GM18868 (cell line): ENCODE data around the gene RIC1.
"Not testable (repeated sequence)": the region's sequence is repeated elsewhere in the genome, so short reads cannot be mapped to it uniquely, and the experiment has no call there.

Source experiments
- ATAC-seq: cut with Tn5 transposase; IDR thresholded peaks from one replicate; pipeline ENCODE4 v1.9.1; 2021; ENCODE audit warnings: mild to moderate bottlenecking, moderate library complexity; ENCODE audit not compliant: unreplicated experiment

RIC1 gene

DNA sequence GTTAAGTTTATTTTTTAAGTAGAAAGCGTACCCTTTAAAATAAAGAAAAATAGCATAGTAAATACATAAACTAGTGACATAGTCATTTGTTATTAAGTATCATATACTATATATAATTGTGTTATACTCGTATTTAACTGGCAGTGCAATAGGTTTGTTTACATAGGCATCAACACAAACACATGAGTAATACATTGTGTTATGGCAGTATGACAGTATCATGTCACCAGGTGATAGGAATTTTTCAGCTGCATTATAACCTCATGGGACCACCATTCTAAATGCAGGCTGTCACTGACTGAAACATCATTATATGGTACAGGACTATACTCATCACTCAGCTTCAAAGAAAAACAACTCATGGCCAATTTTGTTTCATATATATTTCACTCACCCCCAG, 8.4 kb upstream of the RIC1 start:
- no peak for ATAC-seq

DNA sequence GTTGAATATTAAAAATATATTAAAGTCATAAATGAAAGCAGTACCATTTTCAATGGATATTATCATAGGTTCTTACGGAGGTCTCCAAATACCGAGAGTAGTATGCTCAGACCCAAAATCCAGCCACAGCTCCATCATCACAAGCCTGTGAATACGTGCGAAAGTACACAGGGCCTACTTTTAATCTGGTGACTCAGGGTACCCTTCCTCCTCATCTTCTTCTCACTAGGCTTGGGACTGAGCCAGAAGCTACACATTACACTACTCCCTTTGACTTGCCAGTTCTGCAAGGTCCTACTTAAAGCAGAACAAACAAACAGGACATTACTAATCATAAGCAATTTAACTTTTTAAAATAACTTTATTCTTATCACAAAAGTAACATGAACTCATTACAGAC, 7.6 kb upstream of the RIC1 start:
- no peak for ATAC-seq

- ATAC-seq = no peak
These were observed 6.9 kb upstream of the RIC1 start for GRCh38 chr9:5622016-5622415.

- ATAC-seq = no peak
These were observed 4.3 kb upstream of the RIC1 start for GRCh38 chr9:5624655-5625054.

DNA sequence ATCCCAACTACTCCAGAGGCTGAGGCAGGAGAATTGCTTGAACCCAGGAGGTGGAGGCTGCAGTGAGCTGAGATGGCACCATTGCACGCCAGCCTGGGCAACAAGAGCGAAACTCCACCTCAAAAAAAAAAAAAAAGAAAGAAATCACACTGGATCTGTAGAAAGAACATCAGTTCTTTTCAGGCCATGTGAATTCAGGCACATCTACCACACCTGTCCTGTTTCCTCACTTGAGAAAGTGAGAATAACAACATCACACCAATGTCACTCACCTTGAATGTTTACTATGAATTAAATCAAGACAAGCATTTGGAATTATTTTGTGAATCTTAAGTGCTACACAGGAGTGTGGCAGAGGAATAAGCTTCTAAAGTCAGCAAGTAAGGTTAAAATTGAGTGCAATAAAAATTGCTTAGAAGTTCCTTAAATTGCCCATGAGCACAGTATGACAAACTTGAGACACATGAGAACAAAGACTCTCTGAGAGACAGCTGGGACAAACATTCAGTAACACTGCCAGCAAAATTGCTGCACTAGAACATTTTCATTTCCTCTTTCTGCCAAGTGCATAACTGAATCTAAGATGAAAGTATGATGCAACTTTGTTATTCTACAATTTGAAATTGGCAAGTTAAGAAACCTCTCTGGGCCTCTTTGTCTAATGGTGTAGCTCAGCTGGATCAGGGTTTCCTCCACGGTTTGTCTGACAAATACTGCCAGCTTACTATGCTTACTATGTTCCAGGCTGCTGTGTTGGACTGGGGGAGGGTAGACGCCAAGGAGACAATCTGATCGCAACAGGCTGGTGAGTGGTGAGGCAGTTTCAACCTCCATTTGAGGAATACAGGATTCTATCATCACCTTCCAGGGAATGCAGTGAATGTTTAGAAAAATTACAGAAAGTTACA, 1.9 kb upstream of the RIC1 start:
- ATAC-seq = peak; percentile 49

- ATAC-seq = not testable (repeated sequence)
These were observed 1.2 kb upstream of the RIC1 start for GRCh38 chr9:5627686-5628085.

- ATAC-seq = no peak
These were observed 751 bp upstream of the RIC1 start for GRCh38 chr9:5628183-5628529.

DNA sequence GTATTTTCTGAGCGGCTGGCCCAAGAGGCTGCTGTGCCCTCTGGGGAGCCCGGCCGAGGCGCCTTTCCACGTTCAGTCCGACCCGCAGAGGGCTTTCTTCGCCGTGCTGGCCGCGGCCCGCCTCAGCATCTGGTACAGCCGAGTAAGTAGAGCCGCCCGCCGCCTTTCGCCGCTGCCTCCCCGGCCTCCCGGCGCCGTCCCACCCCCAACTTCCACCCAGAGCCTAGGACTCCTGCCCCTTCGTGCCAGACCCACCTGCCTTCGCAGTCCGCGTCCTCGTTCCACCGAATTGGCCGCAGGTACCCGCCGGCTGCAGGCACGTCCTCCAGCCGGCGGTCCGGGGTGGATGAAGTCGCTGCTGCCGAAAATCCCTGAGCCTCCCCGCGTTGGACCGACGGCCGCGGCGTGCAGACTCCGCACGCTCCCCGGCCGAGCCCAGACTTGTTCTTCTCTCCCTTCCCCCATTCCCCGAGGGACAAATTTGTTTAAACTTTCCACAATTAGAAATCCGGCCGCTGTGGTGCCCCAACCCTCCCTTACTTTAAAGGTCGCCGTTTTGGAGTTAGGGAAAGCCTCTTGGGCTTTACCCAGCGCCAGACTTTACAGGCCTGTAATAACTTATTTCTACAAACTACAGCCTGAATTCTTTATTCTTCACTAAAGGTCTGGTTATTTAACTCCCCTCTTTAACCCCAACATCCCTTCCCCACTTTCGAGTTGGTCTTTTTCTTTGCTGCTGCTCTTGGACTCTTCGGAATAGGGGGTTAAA, 589 bp downstream of the RIC1 start:
- ATAC-seq = peak; percentile 1

GRCh38 chr9:5630081-5630507, 1.2 kb downstream of the RIC1 start:
- ATAC-seq = no peak

DNA sequence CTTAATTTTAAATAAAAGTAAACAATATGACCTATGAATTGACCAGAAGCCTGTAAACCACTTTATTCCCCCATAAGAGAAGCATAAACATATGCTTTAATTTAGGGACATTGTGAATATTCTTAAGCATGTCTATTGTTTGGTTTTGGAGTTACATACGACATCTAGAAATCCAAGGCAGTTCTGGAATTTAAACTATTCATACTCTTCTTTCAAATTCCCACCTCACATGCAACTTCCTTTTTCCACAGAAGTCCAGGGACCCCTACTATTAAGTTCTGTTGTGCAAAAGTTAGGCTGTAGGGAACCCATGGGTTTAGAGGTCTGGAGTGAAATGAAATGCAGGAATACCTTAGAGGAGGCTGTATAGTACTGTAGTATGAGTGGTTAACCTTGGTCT, 2.1 kb downstream of the RIC1 start:
- ATAC-seq = no peak

DNA sequence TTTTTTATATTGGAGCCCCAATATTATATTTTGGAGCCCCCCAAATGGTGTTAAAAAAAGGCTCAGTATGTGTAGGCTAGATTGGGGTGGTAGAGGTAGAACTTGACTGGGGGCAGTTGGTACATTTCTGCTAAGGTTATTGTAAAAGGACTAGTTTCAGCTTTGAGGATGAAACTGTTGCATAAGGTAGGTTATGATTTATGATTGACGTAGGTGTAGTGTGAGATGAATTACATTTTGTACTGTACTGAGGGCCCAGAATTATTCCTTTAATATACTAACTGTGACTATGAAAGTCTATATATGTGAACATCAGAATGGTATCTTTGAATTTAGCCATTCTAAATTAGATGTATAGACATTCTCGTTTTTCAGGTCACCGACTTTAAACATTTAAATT, 3.6 kb downstream of the RIC1 start:
- ATAC-seq = no peak

GRCh38 chr9:5633243-5633642, 4.3 kb downstream of the RIC1 start:
- ATAC-seq = no peak

- no peak for ATAC-seq
These were observed 6.5 kb downstream of the RIC1 start for GRCh38 chr9:5635390-5635789.

- no peak for ATAC-seq
These were observed 10.9 kb downstream of the RIC1 start for GRCh38 chr9:5639816-5640215.

DNA sequence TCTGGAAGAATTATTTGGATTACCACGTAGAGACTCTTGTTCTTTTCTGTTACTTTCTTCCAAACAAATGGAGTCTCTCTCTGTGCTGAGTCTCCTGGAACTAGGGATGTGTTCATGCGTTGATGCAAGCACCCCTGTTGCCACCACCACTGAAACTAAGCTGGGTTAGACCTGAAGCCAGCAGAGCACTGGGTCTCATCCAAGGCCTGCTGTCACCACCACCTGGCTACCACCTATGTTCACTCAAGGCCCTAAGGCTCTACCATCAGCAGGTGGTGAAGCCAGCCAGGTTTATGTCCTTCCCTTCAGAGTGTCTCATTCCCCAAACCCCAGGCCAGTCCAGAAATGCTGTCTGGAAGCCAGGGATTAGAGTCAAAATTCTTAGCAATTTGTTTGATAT, 13.3 kb downstream of the RIC1 start:
- ATAC-seq = no peak

- ATAC-seq = no peak
These were observed 14.2 kb downstream of the RIC1 start for GRCh38 chr9:5643005-5643624.

GRCh38 chr9:5644501-5644900, 15.6 kb downstream of the RIC1 start:
- no peak for ATAC-seq

DNA sequence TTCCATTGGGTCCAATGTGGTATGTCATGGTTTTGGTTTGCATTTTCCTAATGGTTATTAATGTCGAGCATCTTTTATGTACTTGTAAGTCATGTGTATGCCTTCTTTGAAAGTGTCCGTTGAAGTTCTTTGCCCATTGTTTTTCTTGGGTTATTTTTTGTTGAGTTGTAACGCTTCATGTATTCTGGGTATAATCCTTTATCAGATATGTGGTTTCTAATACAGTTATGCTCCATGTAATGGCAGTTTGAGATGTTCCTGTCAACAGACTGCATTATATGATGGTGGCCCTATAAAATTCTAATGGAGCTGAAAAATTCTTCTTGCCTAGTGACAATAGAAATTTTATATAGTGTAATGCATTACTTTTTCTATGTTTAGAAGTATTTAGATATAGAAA, 17.2 kb downstream of the RIC1 start:
- ATAC-seq = no peak

DNA sequence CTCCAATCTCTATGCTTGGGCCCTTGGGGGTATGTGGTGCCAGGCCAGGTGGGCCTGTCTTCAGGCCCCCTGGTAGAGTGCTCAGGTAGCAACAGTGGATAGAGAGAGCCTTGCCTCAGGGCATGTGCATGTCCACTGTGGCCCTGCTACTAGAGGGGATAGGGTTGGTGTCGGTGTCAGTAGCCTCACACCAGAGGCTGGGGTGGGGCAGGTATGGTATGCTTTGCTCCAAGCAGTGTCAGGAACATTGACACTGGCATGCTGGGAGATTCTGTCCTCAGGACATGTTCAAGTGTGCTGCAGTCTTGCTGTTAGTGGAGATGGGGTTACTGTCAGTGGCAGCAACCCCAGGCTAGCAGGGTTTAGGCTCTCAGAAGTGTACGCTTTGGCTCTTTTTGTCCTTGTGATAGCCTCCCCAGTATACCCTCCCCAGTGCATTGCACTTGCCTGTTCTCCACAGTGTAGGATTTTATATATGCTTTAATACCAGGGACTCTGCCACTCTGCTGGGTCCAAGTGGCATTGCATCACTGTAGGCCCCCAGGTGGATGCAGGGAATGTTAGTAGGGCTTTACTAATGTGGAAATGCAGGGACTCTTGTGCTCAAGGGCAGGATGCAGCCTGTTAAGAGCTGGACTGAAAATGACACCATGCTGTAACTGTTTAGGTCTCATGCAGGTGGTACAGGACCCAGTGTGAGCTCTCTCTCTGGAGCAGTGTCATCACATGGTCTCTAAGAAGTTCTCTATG, 21.6 kb downstream of the RIC1 start:
- ATAC-seq = no peak

DNA sequence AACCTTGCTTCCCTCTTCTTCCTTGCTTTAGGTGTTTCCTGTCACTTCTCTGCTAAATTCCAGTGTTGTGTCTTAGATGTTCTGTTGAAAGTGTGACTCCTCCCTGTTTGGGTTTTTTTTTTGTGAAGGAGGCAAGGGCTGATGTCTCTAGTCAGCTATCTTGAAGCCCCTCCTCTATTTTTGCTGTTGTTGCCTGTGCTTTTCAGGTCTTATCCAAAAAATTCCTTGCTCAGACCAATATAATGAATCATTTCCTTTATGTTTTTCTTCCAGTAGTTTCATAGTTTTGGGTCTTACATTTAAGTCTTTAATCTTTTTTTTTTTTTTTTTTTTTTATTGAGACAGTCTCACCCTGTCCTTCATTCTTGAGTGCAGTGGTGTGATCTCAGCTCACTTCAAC, 22.3 kb downstream of the RIC1 start:
- no peak for ATAC-seq

DNA sequence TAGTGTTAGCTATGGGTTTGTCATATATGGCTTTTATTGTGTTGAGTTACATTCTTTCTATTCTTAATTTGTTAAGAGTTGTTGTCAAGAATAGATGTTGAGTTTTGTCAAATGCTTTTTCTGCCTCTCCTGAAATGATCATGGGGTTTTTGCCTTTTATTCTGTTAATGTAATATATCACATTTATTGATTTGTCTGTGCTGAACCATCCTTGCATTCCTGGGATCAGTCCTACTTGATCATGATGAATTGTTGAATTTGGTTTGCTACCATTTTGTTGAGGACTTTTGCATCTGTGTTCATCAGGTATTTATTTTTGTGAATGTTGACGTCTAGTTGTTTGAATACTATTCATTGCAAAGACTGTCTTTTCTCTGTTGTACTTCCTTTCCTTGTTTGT, 23.9 kb downstream of the RIC1 start:
- no peak for ATAC-seq
